Endothelial cell of umbilical vein (primary cell): ENCODE measurements around the gene ANKLE2. TPM values are rescaled to one million over a fixed set of nuclear protein-coding genes. Genes with fewer than 3 reads are reported as not detected.

Experiments used
- BruUV-seq: library from RNA; stranded (reverse); fragments of 400-500 nt; replicated peaks from 2 replicates; lab custom pipeline; 2021; lab: Mats Ljungman, UMichigan
- CTCF ChIA-PET: fragments of 300-600, 350-600 bp; sonication (Branson Sonifier 250); formaldehyde crosslinking; loops from one replicate; lab custom pipeline; 2021; ENCODE audit warnings: antibody characterized with exemption, inconsistent platforms; lab: Charles Lee
- POLR2A ChIA-PET: fragments of 300-600, 350-600 bp; sonication (Branson Sonifier 250); formaldehyde crosslinking; loops from one replicate; lab custom pipeline; 2021; ENCODE audit warnings: antibody characterized with exemption, inconsistent platforms; lab: Charles Lee
- DNase-seq: peaks from one replicate; pipeline ENCODE4 v3.0.0-alpha.2; 2011; ENCODE audit warnings: low read depth, low spot score
- FAIRE-seq: peaks from 2 replicates; lab custom pipeline; 2011; peaks lifted over from hg19 to GRCh38; lab: Jason Lieb, UNC
- H2AFZ ChIP-seq: 2 replicates; pipeline ENCODE4 v1.6.0; 2012; ENCODE audit warnings: low read depth, low read length, control low read depth, inconsistent platforms
- H3K27ac ChIP-seq: 2 replicates; pipeline ENCODE4 v1.5.1; 2011; ENCODE audit warnings: low read depth, mild to moderate bottlenecking, control low read depth, low read length, moderate library complexity; ENCODE audit not compliant: insufficient read depth
- H3K27me3 ChIP-seq, 2 experiments: 2 replicates each; pipeline versions ENCODE4 v1.6.0 to v1.6.1; 2011; ENCODE audit warnings: low read length in 2 of 2, mixed read lengths in 1 of 2; ENCODE audit not compliant: control insufficient read depth in 2 of 2, insufficient read depth in 2 of 2
- H3K36me3 ChIP-seq, 2 experiments: 2 replicates in 1 of 2; 3 replicates in 1 of 2; pipeline ENCODE4 v1.5.1; 2011; ENCODE audit warnings: low read length in 2 of 2, mild to moderate bottlenecking in 1 of 2, moderate library complexity in 1 of 2; ENCODE audit not compliant: control insufficient read depth in 2 of 2, insufficient read depth in 2 of 2; ENCODE audit errors: extremely low read depth in 1 of 2
- H3K4me1 ChIP-seq: 3 replicates; pipeline ENCODE4 v1.5.1; 2011; ENCODE audit warnings: mild to moderate bottlenecking, low read length; ENCODE audit not compliant: control insufficient read depth, insufficient read depth; ENCODE audit errors: extremely low read depth
- H3K4me2 ChIP-seq: 2 replicates; pipeline ENCODE4 v1.6.1; 2011; ENCODE audit warnings: low read length, control low read depth, mixed read lengths; ENCODE audit not compliant: insufficient read depth
- H3K4me3 ChIP-seq, 3 experiments: fragments of 200-600 bp in 1 of 3; sonication (generic), shearing (Covaris generic) in 1 of 3; replicated peaks in 1 of 3; 2 replicates each; pipeline ENCODE4 v1.5.1; 2011 to 2016; ENCODE audit warnings: control low read depth in 3 of 3, low read length in 3 of 3, mild to moderate bottlenecking in 2 of 3, inconsistent platforms in 1 of 3, low read depth in 1 of 3, moderate library complexity in 1 of 3; ENCODE audit not compliant: insufficient read depth in 1 of 3
- H3K79me2 ChIP-seq: 2 replicates; pipeline ENCODE4 v1.6.0; 2012; ENCODE audit warnings: low read length, inconsistent platforms; ENCODE audit not compliant: control insufficient read depth, insufficient read depth
- H3K9ac ChIP-seq: replicated peaks from 2 replicates; pipeline ENCODE3; 2011; ENCODE audit warnings: low read length, control low read depth; ENCODE audit not compliant: insufficient read depth; ENCODE audit errors: extremely low read depth
- H3K9me1 ChIP-seq: replicated peaks from 3 replicates; pipeline ENCODE4 v1.6.0; 2011; ENCODE audit warnings: mild to moderate bottlenecking, low read length; ENCODE audit not compliant: control insufficient read depth, insufficient read depth; ENCODE audit errors: extremely low read depth
- H3K9me3 ChIP-seq: replicated peaks from 2 replicates; pipeline ENCODE4 v1.5.1; 2012; ENCODE audit warnings: low read length, inconsistent platforms; ENCODE audit not compliant: control insufficient read depth, insufficient read depth
- H4K20me1 ChIP-seq: replicated peaks from 2 replicates; pipeline ENCODE3; 2011; ENCODE audit warnings: mild to moderate bottlenecking, low read length; ENCODE audit not compliant: control insufficient read depth, insufficient read depth; ENCODE audit errors: extremely low read depth
- CTCF ChIP-seq, 2 donors: IDR thresholded peaks; 1 replicate in 1 of 2; 2 replicates in 1 of 2; pipeline ENCODE4 v1.5.1; 2011; ENCODE audit warnings: low read length in 2 of 2, mild to moderate bottlenecking in 2 of 2, moderate library complexity in 2 of 2, control low read depth in 1 of 2, inconsistent platforms in 1 of 2, low read depth in 1 of 2; ENCODE audit not compliant: insufficient read depth in 1 of 2; ENCODE audit errors: extremely low read depth in 1 of 2
- EZH2 ChIP-seq: IDR thresholded peaks from 2 replicates; pipeline ENCODE4 v1.6.1; 2012; ENCODE audit warnings: borderline replicate concordance, low read depth, mild to moderate bottlenecking, moderate library complexity, low read length, inconsistent platforms; ENCODE audit not compliant: severe bottlenecking
- FOS ChIP-seq: IDR thresholded peaks from 2 replicates; pipeline ENCODE4 v1.6.1; 2011; ENCODE audit warnings: mild to moderate bottlenecking, low read length, moderate library complexity, borderline replicate concordance; ENCODE audit not compliant: insufficient read depth
- GATA2 ChIP-seq: IDR thresholded peaks from 2 replicates; pipeline ENCODE4 v1.7.0; 2011; ENCODE audit warnings: low read depth, mild to moderate bottlenecking, moderate library complexity, mixed read lengths, low read length; ENCODE audit not compliant: insufficient read length, insufficient read depth
- JUN ChIP-seq: IDR thresholded peaks from 2 replicates; pipeline ENCODE4 v1.6.1; 2011; ENCODE audit warnings: borderline replicate concordance, low read depth; ENCODE audit not compliant: insufficient read length, insufficient read depth
- MAX ChIP-seq: IDR thresholded peaks from 2 replicates; pipeline ENCODE4 v1.6.1; 2011; ENCODE audit not compliant: insufficient read depth, insufficient read length
- MYC ChIP-seq: IDR thresholded peaks from one replicate; pipeline ENCODE4 v1.6.1; 2011; ENCODE audit warnings: mild to moderate bottlenecking, low read depth, low read length
- POLR2A ChIP-seq: IDR thresholded peaks from 2 replicates; pipeline ENCODE4 v1.6.1; 2012; ENCODE audit warnings: low read depth, mild to moderate bottlenecking, control low read depth, low read length
- POLR2AphosphoS5 ChIP-seq: IDR thresholded peaks from 2 replicates; pipeline ENCODE4 v1.6.1; 2012; ENCODE audit warnings: low read depth, mild to moderate bottlenecking, control low read depth, low read length, moderate library complexity; ENCODE audit not compliant: insufficient read depth
- dilution Hi-C: fragments of 300-500 bp; cut with MboI; formaldehyde crosslinking; loops from one replicate; pipeline ENCODE4 v1.15.0; 2019; ENCODE audit warnings: low sequenced_read_pairs; ENCODE audit not compliant: extremely low pct_ligation_motif_present
- intact Hi-C: fragments of 100-400 bp; cut with micrococcal nuclease; formaldehyde crosslinking; loops from one replicate; pipeline ENCODE4 v1.10.0; 2022
- polyA plus RNA-seq, 4 experiments: library from polyadenylated mRNA; depleted of rRNA in 3 of 4; stranded (reverse) in 3 of 4; unstranded in 1 of 4; fragments of >200 nt; gene quantifications; 2 replicates each; pipeline versions ENCODE4 v1.2.1 to v1.2.3, GENCODE V29; 2011 to 2012; ENCODE audit warnings: missing spikeins in 1 of 4
- total RNA-seq: library from RNA; stranded (reverse); gene quantifications from 2 replicates; pipeline ENCODE4 v1.2.3, GENCODE V29; 2021

Gene ANKLE2
- total and polyA plus RNA-seq, 2 donors (not counting 3 experiments of a cell fraction or from before 2014, with no cell fraction given) = 75.8 to 112 TPM

GRCh38 chr12:132787877-132788276 lies 26.2 kb upstream of the ANKLE2 start:
- dilution Hi-C loops = no loop called here
- Histone ChIP-seq H3K9me3 (no peaks in the 10 kb centered on the region), H3K36me3 (peaks cover 8 to 59% of the 10 kb centered on the region in 2 experiments), H3K79me2 (peaks cover 4% of the 10 kb centered on the region), H3K27ac (no peak overlapping the region), H3K4me2 (no peak overlapping the region), H3K9me1 (no peaks in the 10 kb centered on the region), H3K4me3 (no peak overlapping the region), H3K27me3 (no peaks in the 10 kb centered on the region), H3K9ac (no peak overlapping the region), H3K4me1 (no peaks in the 10 kb centered on the region), H4K20me1 (no peaks in the 10 kb centered on the region), H2AFZ (no peak overlapping the region)
- no TSS peak for BruUV-seq
- no peak for DNase-seq
- ChIA-PET CTCF (no interaction called here), POLR2A (no interaction called here)
- intact Hi-C loops = no loop called here
- TF ChIP-seq CTCF (IDR thresholded peaks at IDR 0.05; ENCODE audit: extremely low read depth in 1 of 2, insufficient read depth in 1 of 2, low read depth in 1 of 2, low read length in 2 of 2) (no peak), POLR2A (no peak), EZH2 (no peak), FOS (no peak), MAX (no peak), MYC (no peak), GATA2 (no peak), JUN (no peak), POLR2AphosphoS5 (no peak)
- no peak for FAIRE-seq
